Mesendoderm (in vitro differentiated cells): Measurements from ENCODE around the gene LYRM4.

Experiments
- DNase-seq: peaks from one replicate; pipeline ENCODE4 v3.0.0; 2013
- H2AK5ac ChIP-seq: 2 replicates; pipeline ENCODE4 v1.6.1; 2013; ENCODE audit warnings: low read length, inconsistent platforms
- H2BK120ac ChIP-seq: 2 replicates; pipeline ENCODE4 v1.6.1; 2013; ENCODE audit warnings: low read depth, mild to moderate bottlenecking, low read length, moderate library complexity, mixed read lengths
- H2BK15ac ChIP-seq: replicated peaks from 2 replicates; pipeline ENCODE4 v1.6.1; 2013; ENCODE audit warnings: low read depth, mild to moderate bottlenecking, moderate library complexity
- H2BK5ac ChIP-seq: 2 replicates; pipeline ENCODE4 v1.6.1; 2013; ENCODE audit warnings: low read length, inconsistent platforms
- H3K18ac ChIP-seq: 2 replicates; pipeline ENCODE4 v1.6.1; 2013; ENCODE audit warnings: mild to moderate bottlenecking, low read length, mixed read lengths
- H3K23ac ChIP-seq: one replicate; pipeline ENCODE4 v1.6.1; 2013; ENCODE audit warnings: low read length
- H3K27ac ChIP-seq: 2 replicates; pipeline ENCODE4 v1.5.1; 2013; ENCODE audit warnings: low read depth, mild to moderate bottlenecking, inconsistent platforms, low read length, moderate library complexity
- H3K27me3 ChIP-seq: 2 replicates; pipeline ENCODE4 v1.6.1; 2013; ENCODE audit warnings: low read length, control low read depth, mild to moderate bottlenecking, inconsistent platforms; ENCODE audit not compliant: insufficient read depth, poor library complexity
- H3K36me3 ChIP-seq: 2 replicates; pipeline ENCODE4 v1.6.1; 2013; ENCODE audit warnings: low read length, inconsistent platforms; ENCODE audit not compliant: control insufficient read depth, insufficient read depth
- H3K4ac ChIP-seq: one replicate; pipeline ENCODE4 v1.6.1; 2013; ENCODE audit warnings: low read depth, mild to moderate bottlenecking, low read length, moderate library complexity
- H3K4me1 ChIP-seq: 2 replicates; pipeline ENCODE4 v1.6.1; 2013; ENCODE audit warnings: low read depth, low read length, inconsistent platforms; ENCODE audit not compliant: control insufficient read depth
- H3K4me2 ChIP-seq: 2 replicates; pipeline ENCODE4 v1.6.1; 2013; ENCODE audit warnings: low read length
- H3K4me3 ChIP-seq: 2 replicates; pipeline ENCODE4 v1.5.1; 2013; ENCODE audit warnings: mild to moderate bottlenecking, low read length
- H3K56ac ChIP-seq: one replicate; pipeline ENCODE4 v1.6.1; 2013; ENCODE audit warnings: low read length
- H3K79me1 ChIP-seq: 2 replicates; pipeline ENCODE4 v1.6.1; 2013; ENCODE audit warnings: low read length, inconsistent platforms
- H3K79me2 ChIP-seq: 2 replicates; pipeline ENCODE4 v1.6.1; 2013; ENCODE audit warnings: mild to moderate bottlenecking, low read length; ENCODE audit not compliant: control insufficient read depth, insufficient read depth
- H3K9ac ChIP-seq: 2 replicates; pipeline ENCODE4 v1.6.1; 2013; ENCODE audit warnings: low read length, inconsistent platforms
- H4K5ac ChIP-seq: one replicate; pipeline ENCODE4 v1.6.1; 2013; ENCODE audit warnings: low read length
- H4K8ac ChIP-seq: one replicate; pipeline ENCODE4 v1.6.1; 2013; ENCODE audit warnings: low read depth, mild to moderate bottlenecking, control low read depth, low read length, moderate library complexity
- WGBS: extraction: QIAGEN DNeasy Blood & Tissue Kit; methylation state at CpG from one replicate; pipeline ENCODE4 v1.1.7; 2013; ENCODE audit warnings: low lambda C conversion rate, missing lambda C conversion rate; ENCODE audit not compliant: insufficient coverage; ENCODE audit errors: extremely low coverage; 5-methylcytosine and 5-hydroxymethylcytosine counted together

LYRM4 gene

GRCh38 chr6:5257400-5257799 lies 3.4 kb downstream of the LYRM4 start:
- Histone ChIP-seq H2BK5ac (no peak overlapping the region), H2AK5ac (no peak overlapping the region), H3K23ac (no peak overlapping the region), H3K79me2 (peaks cover 19% of the 10 kb centered on the region), H3K18ac (no peak overlapping the region), H3K56ac (no peak overlapping the region), H3K79me1 (peaks cover 24% of the 10 kb centered on the region), H3K4me1 (no peaks in the 10 kb centered on the region), H3K36me3 (no peaks in the 10 kb centered on the region), H3K27ac (no peak overlapping the region), H2BK120ac (no peak overlapping the region), H3K4ac (no peak overlapping the region), H2BK15ac (no peak overlapping the region), H4K8ac (no peak overlapping the region), H3K4me3 (no peak overlapping the region), H3K9ac (no peak overlapping the region), H3K4me2 (no peak overlapping the region), H3K27me3 (no peaks in the 10 kb centered on the region), H4K5ac (no peak overlapping the region)
- DNase-seq: no peak
- WGBS: no CpG with 5 or more reads among the region's 8 CpGs

- Histone ChIP-seq H3K79me1 (peaks cover 24% of the 10 kb centered on the region), H2BK15ac (no peak overlapping the region), H3K27me3 (no peaks in the 10 kb centered on the region), H3K23ac (no peak overlapping the region), H4K5ac (no peak overlapping the region), H3K4ac (no peak overlapping the region), H2AK5ac (no peak overlapping the region), H3K56ac (no peak overlapping the region), H3K36me3 (no peaks in the 10 kb centered on the region), H3K79me2 (peaks cover 21% of the 10 kb centered on the region), H3K4me1 (no peaks in the 10 kb centered on the region), H3K4me2 (no peak overlapping the region), H3K4me3 (no peak overlapping the region), H3K18ac (no peak overlapping the region), H4K8ac (no peak overlapping the region), H3K27ac (no peak overlapping the region), H3K9ac (no peak overlapping the region), H2BK5ac (no peak overlapping the region), H2BK120ac (no peak overlapping the region)
- WGBS: 100% methylated on average over 1 of the region's 3 CpGs
- DNase-seq: no peak
Observed at GRCh38 chr6:5256952-5257351, 3.8 kb downstream of the LYRM4 start.

- Histone ChIP-seq H3K23ac (no peak overlapping the region), H3K4me2 (no peak overlapping the region), H3K4me1 (peaks cover 7% of the 10 kb centered on the region), H3K27ac (no peak overlapping the region), H3K4ac (no peak overlapping the region), H3K27me3 (no peaks in the 10 kb centered on the region), H4K8ac (no peak overlapping the region), H2BK5ac (no peak overlapping the region), H2BK120ac (no peak overlapping the region), H3K79me2 (peaks cover 13% of the 10 kb centered on the region), H2AK5ac (no peak overlapping the region), H4K5ac (no peak overlapping the region), H3K18ac (no peak overlapping the region), H2BK15ac (no peak overlapping the region), H3K79me1 (peaks cover 23% of the 10 kb centered on the region), H3K36me3 (no peaks in the 10 kb centered on the region), H3K56ac (no peak overlapping the region), H3K9ac (no peak overlapping the region), H3K4me3 (no peak overlapping the region)
- no CpG with 5 or more reads among the region's 4 CpGs for WGBS
- DNase-seq: no peak
Observed at GRCh38 chr6:5250911-5251310, 9.8 kb downstream of the LYRM4 start.

- no peak overlapping the region for H3K4me3 ChIP-seq
- H2BK120ac ChIP-seq: no peak overlapping the region
- no peak overlapping the region for H3K4me2 ChIP-seq
- peaks cover 27% of the 10 kb centered on the region for H3K79me1 ChIP-seq
- no peak overlapping the region for H4K8ac ChIP-seq
- H2BK5ac ChIP-seq: no peak overlapping the region
- no peak overlapping the region for H3K4ac ChIP-seq
- peaks cover 14% of the 10 kb centered on the region for H3K79me2 ChIP-seq
- peaks cover 7% of the 10 kb centered on the region for H3K4me1 ChIP-seq
- H3K9ac ChIP-seq: no peak overlapping the region
- no peaks in the 10 kb centered on the region for H3K36me3 ChIP-seq
- no peak overlapping the region for H3K27ac ChIP-seq
- no peak overlapping the region for H3K18ac ChIP-seq
- 100% methylated on average over 1 of the region's 3 CpGs for WGBS
- no peak for DNase-seq
- no peaks in the 10 kb centered on the region for H3K27me3 ChIP-seq
- no peak overlapping the region for H2AK5ac ChIP-seq
- H3K56ac ChIP-seq: no peak overlapping the region
- no peak overlapping the region for H4K5ac ChIP-seq
- no peak overlapping the region for H2BK15ac ChIP-seq
- no peak overlapping the region for H3K23ac ChIP-seq
Observed at GRCh38 chr6:5250451-5250850, 10.3 kb downstream of the LYRM4 start.

- Histone ChIP-seq H3K4me1 (peaks cover 7% of the 10 kb centered on the region), H2BK120ac (no peak overlapping the region), H3K27ac (no peak overlapping the region), H3K23ac (no peak overlapping the region), H3K27me3 (no peaks in the 10 kb centered on the region), H3K9ac (no peak overlapping the region), H4K5ac (no peak overlapping the region), H2BK5ac (no peak overlapping the region), H3K56ac (no peak overlapping the region), H3K4me3 (no peak overlapping the region), H3K4me2 (no peak overlapping the region), H2BK15ac (no peak overlapping the region), H3K79me2 (peaks cover 18% of the 10 kb centered on the region), H3K79me1 (peaks cover 31% of the 10 kb centered on the region), H3K18ac (no peak overlapping the region), H2AK5ac (no peak overlapping the region), H3K36me3 (no peaks in the 10 kb centered on the region), H3K4ac (no peak overlapping the region), H4K8ac (no peak overlapping the region)
- DNase-seq: no peak
- no CpG with 5 or more reads among the region's 5 CpGs for WGBS
Observed at GRCh38 chr6:5249451-5250122, 11.2 kb downstream of the LYRM4 start.
